Uterus (tissue), 4 donors: ENCODE results near the gene FAM118B. TPM values are rescaled to one million over a fixed set of nuclear protein-coding genes. Genes with fewer than 3 reads are reported as not detected.

Experiments
- DNase-seq, 2 donors: peaks; one replicate each; pipeline ENCODE4 v3.0.0-alpha.2; 2019 to 2020
- H3K27ac ChIP-seq, 2 donors: fragments of 200-600 bp; sonication (generic); 1 replicate in 1 of 2; 2 replicates in 1 of 2; pipeline ENCODE4 v1.5.1; 2016 to 2018
- H3K27me3 ChIP-seq, 2 donors: fragments of 200-600 bp; sonication (generic); one replicate each; pipeline ENCODE4 v1.5.1; 2018 to 2019; ENCODE audit warnings: control low read depth in 1 of 2
- H3K36me3 ChIP-seq, 2 donors: fragments of 200-600 bp; sonication (generic); one replicate each; pipeline ENCODE4 v1.5.1; 2019; ENCODE audit warnings: control low read depth in 1 of 2
- H3K4me1 ChIP-seq, 2 donors: fragments of 200-600 bp; sonication (generic); one replicate each; pipeline ENCODE4 v1.5.1; 2018 to 2019; ENCODE audit warnings: control low read depth in 1 of 2
- H3K4me3 ChIP-seq, 2 donors: fragments of 200-600 bp; sonication (generic); 1 replicate in 1 of 2; 2 replicates in 1 of 2; pipeline ENCODE4 v1.5.1; 2018 to 2019; ENCODE audit warnings: mild to moderate bottlenecking in 1 of 2
- H3K9me3 ChIP-seq, 2 donors: fragments of 200-600 bp; sonication (generic); one replicate each; pipeline ENCODE4 v1.5.1; 2019; ENCODE audit warnings: control low read depth in 1 of 2
- POLR2A ChIP-seq, 2 donors: fragments of 450-650 bp; IDR thresholded peaks; one replicate each; pipeline ENCODE4 v1.6.1; 2016; ENCODE audit warnings: antibody characterized with exemption in 2 of 2, mild to moderate bottlenecking in 1 of 2, moderate library complexity in 1 of 2
- intact Hi-C: fragments of 100-400 bp; cut with DNase I; formaldehyde crosslinking; loops from one replicate; pipeline ENCODE4 v1.15.1; 2023; ENCODE audit warnings: low total_unique reads
- total RNA-seq, 4 donors: library from RNA; depleted of rRNA in 3 of 4; stranded (reverse); fragments of >200 nt in 3 of 4; gene quantifications; one replicate each; pipeline versions ENCODE4 v1.1.0 to v1.2.4, GENCODE V29; 2014 to 2023
- TF ChIP-seq, protein P1 (sequence below), 4 experiments: fragments of 200-600 bp in 2 of 4; fragments of 450-650 bp in 2 of 4; sonication (generic) in 2 of 4; IDR thresholded peaks; one replicate each; pipeline ENCODE4 v1.5.1; 2016 to 2019; ENCODE audit warnings: antibody characterized with exemption in 4 of 4, mild to moderate bottlenecking in 2 of 4, moderate library complexity in 1 of 4
- donor health status: DM: yes; HTN: yes; CAD: no.

FAM118B gene
- total RNA-seq, 4 donors from 2014 or later, result 14.7 to 31.8 (median 17.8) TPM

DNA sequence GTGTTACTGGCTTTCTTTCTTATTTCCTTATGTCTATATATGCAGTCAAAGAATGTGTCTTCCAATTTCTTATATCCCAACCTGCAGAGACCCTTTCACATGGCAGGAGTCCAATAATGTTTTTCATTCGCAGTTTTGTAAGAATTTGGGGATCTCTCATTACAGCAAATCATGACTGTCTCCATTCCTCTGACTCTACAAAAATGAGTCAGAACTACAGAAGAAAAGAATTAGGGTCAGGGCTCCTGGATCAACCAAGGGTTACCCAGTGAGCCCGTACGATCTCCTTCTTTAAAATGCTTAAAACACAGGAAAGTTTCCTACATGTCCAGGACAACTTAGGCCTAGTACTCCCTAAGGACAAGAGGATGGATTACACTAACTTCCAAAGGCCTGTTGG lies 42.3 kb upstream of the FAM118B start:
- no peaks in the 10 kb centered on the region for H3K36me3 ChIP-seq
- H3K9me3 ChIP-seq, result no peaks in the 10 kb centered on the region
- H3K27me3 ChIP-seq, result no peaks in the 10 kb centered on the region
- intact Hi-C loops, result no loop called here
- no peak overlapping the region for H3K4me3 ChIP-seq
- no peak overlapping the region for H3K27ac ChIP-seq
- TF ChIP-seq, protein P1, sequence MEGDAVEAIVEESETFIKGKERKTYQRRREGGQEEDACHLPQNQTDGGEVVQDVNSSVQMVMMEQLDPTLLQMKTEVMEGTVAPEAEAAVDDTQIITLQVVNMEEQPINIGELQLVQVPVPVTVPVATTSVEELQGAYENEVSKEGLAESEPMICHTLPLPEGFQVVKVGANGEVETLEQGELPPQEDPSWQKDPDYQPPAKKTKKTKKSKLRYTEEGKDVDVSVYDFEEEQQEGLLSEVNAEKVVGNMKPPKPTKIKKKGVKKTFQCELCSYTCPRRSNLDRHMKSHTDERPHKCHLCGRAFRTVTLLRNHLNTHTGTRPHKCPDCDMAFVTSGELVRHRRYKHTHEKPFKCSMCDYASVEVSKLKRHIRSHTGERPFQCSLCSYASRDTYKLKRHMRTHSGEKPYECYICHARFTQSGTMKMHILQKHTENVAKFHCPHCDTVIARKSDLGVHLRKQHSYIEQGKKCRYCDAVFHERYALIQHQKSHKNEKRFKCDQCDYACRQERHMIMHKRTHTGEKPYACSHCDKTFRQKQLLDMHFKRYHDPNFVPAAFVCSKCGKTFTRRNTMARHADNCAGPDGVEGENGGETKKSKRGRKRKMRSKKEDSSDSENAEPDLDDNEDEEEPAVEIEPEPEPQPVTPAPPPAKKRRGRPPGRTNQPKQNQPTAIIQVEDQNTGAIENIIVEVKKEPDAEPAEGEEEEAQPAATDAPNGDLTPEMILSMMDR (IDR thresholded peaks at IDR 0.05), result no peak
- no peak for TF ChIP-seq POLR2A (IDR thresholded peaks at IDR 0.05)
- no peak for DNase-seq
- peaks cover 0 to 9% of the 10 kb centered on the region in 2 donors for H3K4me1 ChIP-seq

DNA sequence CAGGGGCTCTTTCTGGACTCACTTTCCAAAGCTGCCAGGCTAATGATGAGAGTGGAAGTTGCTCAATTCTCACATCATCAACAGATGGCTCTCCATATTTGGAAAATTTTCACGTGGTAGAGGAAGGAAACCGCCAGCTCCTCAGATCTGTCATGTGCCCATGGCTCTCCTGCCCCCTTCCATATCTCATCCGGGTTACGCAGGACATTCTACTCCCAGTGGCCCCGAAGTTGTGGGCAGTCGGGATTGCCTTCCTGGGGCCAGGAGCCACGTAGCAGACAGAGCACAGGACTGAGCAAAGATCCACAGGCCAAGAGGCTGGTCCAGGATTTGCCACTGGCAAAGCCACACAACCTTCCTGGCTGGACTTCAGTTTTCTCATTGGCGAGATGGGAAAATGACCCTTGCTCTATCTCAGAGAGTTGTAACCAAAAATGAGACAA lies 39.0 kb upstream of the FAM118B start:
- H3K4me3 ChIP-seq, result no peak overlapping the region
- H3K4me1 ChIP-seq, result peaks cover 0 to 7% of the 10 kb centered on the region in 2 donors
- H3K9me3 ChIP-seq, result no peaks in the 10 kb centered on the region
- DNase-seq, result no peak
- H3K27ac ChIP-seq, result no peak overlapping the region
- TF ChIP-seq, protein P1 (IDR thresholded peaks at IDR 0.05), result no peak
- TF ChIP-seq POLR2A (IDR thresholded peaks at IDR 0.05), result no peak
- no peaks in the 10 kb centered on the region for H3K36me3 ChIP-seq
- intact Hi-C loops, result no loop called here
- H3K27me3 ChIP-seq, result no peaks in the 10 kb centered on the region

DNA sequence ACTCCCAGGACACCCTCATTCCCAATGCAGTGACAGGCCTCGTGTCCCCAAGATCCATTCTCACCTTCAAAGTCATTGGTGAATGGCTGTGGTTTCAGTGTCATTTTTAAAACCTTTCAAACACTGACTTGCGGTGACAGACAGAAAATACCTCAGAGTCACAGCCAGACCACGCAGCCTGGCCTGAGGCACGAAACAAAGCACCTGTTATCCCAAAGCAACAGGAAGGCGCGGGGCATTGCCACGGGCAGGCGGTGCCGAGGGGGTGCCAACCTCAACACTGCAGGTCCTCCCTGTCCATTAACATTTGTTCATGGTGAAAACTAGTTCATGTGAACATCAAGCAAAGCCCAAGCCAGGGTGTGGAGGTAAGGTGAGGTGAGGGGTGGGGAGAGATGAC lies 38.3 kb upstream of the FAM118B start:
- peaks cover 0 to 7% of the 10 kb centered on the region in 2 donors for H3K4me1 ChIP-seq
- intact Hi-C loops, result no loop called here
- no peak overlapping the region for H3K27ac ChIP-seq
- no peak overlapping the region for H3K4me3 ChIP-seq
- H3K9me3 ChIP-seq, result no peaks in the 10 kb centered on the region
- H3K27me3 ChIP-seq, result no peaks in the 10 kb centered on the region
- H3K36me3 ChIP-seq, result no peaks in the 10 kb centered on the region
- DNase-seq, result no peak
- TF ChIP-seq POLR2A (IDR thresholded peaks at IDR 0.05), result no peak
- TF ChIP-seq, protein P1 (IDR thresholded peaks at IDR 0.05), result no peak

DNA sequence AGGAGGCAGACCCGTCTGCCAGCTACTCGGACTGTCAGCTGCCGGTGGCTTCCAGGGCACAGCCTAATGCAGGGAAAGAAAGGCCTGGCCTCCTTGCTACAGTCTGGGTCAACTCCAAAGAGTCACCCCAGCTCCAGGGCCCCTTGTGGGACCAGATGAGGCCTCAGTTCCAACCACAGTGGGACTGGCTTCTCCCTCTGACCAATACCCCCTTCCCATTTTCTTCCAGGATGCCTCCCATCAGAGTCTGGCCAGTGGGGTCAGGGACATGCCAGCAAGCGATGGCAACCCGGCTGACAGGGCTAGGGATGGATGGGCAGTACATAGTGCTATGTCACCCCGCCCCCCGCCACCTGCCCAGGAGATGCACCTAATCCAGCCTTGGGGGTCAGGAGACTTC lies 36.8 kb upstream of the FAM118B start:
- no peak for DNase-seq
- Histone ChIP-seq H3K9me3 (no peaks in the 10 kb centered on the region), H3K27ac (no peak overlapping the region), H3K4me1 (peaks cover 0 to 7% of the 10 kb centered on the region in 2 donors), H3K27me3 (no peaks in the 10 kb centered on the region), H3K4me3 (no peak overlapping the region), H3K36me3 (no peaks in the 10 kb centered on the region)
- intact Hi-C loops, result no loop called here
- TF ChIP-seq, protein P1 (IDR thresholded peaks at IDR 0.05), result no peak
- TF ChIP-seq POLR2A (IDR thresholded peaks at IDR 0.05), result no peak

DNA sequence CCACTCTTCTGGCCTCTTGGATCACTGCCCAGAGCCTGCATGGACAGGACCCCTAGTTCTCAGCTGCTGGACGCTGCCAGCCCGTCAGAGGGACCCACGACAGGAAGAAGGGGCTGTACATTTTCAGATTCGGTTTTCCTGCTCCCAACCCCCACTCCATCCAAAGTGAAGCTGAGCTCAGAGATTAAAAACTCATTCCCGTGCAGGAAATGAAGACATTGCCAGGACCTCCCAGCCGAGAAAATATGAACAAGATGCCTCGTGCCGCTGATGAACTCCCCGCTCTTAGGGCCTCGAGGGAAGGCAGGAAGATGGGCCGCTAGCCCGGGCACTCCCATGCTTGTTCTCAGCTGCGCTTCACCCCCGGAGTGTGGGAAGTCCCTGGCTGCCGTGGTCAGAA lies 36.2 kb upstream of the FAM118B start:
- no peaks in the 10 kb centered on the region for H3K9me3 ChIP-seq
- H3K4me3 ChIP-seq, result no peak overlapping the region
- H3K36me3 ChIP-seq, result no peaks in the 10 kb centered on the region
- H3K4me1 ChIP-seq, result peaks cover 0 to 7% of the 10 kb centered on the region in 2 donors
- TF ChIP-seq POLR2A (IDR thresholded peaks at IDR 0.05), result no peak
- TF ChIP-seq, protein P1 (IDR thresholded peaks at IDR 0.05), result no peak
- peak; percentile 61 to 73 for DNase-seq
- H3K27ac ChIP-seq, result peak overlapping the region; percentile 15 to 45
- H3K27me3 ChIP-seq, result no peaks in the 10 kb centered on the region
- intact Hi-C loops, result no loop called here
